Measurements from ENCODE around the gene BRICD5. TPM values are rescaled to one million over a fixed set of nuclear protein-coding genes. Genes with fewer than 3 reads are reported as not detected.
"Not testable (repeated sequence)": the region's sequence is repeated elsewhere in the genome, so short reads cannot be mapped to it uniquely, and the experiment has no call there.

BRICD5 gene
- total RNA-seq, 1 donor from 2014 or later = 2.9 TPM

GRCh38 chr16:2223221-2223941 lies 12.7 kb upstream of the BRICD5 start, which contains the start of gene E4F1:
TSS of gene E4F1 (plus strand) at chr16:2223591. CDS start at chr16:2223614, 23 bp downstream.
- DNase-seq (ENCODE audit: low spot score) = peak; percentile 100

DNA sequence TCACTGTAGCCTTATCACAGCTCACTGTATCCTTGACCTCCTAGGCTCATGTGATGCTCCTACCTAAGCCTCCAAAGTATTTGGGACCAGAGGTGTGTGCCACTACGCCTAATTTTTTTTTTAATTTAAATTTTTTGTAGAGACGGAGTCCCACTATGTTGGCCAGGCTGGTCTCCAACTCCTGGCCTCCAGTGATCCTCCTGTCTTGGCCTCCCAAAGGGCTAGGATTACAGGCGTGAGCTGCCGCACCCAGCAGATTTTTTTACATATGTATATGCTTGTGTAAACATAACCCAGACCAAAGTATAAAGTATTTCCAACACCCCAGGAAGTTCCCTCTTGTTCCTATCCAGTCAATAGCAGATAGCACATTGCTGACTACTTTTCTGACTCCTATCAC lies 5.7 kb upstream of the BRICD5 start:
- DNase-seq (ENCODE audit: low spot score) = no peak

- DNase-seq (ENCODE audit: low spot score) = no peak
Measured at GRCh38 chr16:2214719-2214968, 4.0 kb upstream of the BRICD5 start, which contains the start of gene PGP. TSS of gene PGP (minus strand) at chr16:2214840. CDS start at chr16:2214777, 63 bp downstream.

DNA sequence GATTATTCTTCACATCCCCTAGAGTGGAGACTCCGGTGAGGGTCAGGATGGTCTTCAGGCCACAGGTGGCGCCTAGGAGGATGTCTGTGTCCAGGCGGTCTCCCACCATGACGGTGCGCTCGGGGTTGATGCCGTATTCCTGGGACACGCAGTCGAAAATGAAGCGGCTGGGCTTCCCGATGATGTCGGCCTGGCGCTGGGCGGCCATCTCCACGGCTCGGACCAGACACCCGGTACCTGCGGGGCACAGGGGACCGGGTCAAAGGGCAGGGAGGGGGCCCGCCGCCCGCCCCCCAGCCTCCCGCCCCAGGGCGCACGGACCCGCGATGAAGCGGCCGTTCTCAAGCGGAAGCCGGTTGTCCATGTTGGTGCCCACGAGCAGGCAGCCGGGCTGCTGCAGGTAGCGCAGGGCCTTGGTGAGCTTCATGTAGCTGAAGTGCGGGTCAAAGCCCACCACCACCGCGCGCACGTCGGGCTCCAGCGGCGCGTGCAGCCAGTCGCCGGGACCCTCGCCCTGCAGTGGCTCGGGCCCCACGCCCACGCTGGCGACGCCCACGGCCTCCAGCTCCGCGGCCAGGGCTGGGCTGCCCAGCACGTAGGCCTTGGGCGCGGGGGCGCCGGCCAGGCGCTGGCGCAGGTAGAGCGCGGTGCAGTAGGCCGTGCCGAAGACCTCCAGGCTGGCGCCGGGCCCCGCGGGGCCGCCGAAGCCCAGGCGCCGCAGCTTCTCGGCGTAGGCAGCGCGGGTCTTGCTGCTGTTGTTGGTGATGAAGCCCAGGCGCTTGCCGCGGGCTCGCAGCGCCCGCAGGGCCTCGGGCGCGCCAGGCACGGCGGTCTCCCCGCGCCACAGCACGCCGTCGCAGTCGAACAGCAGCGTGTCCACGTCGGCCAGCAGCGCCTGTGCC lies 3.4 kb upstream of the BRICD5 start:
- no peak for DNase-seq (ENCODE audit: low spot score)

DNA sequence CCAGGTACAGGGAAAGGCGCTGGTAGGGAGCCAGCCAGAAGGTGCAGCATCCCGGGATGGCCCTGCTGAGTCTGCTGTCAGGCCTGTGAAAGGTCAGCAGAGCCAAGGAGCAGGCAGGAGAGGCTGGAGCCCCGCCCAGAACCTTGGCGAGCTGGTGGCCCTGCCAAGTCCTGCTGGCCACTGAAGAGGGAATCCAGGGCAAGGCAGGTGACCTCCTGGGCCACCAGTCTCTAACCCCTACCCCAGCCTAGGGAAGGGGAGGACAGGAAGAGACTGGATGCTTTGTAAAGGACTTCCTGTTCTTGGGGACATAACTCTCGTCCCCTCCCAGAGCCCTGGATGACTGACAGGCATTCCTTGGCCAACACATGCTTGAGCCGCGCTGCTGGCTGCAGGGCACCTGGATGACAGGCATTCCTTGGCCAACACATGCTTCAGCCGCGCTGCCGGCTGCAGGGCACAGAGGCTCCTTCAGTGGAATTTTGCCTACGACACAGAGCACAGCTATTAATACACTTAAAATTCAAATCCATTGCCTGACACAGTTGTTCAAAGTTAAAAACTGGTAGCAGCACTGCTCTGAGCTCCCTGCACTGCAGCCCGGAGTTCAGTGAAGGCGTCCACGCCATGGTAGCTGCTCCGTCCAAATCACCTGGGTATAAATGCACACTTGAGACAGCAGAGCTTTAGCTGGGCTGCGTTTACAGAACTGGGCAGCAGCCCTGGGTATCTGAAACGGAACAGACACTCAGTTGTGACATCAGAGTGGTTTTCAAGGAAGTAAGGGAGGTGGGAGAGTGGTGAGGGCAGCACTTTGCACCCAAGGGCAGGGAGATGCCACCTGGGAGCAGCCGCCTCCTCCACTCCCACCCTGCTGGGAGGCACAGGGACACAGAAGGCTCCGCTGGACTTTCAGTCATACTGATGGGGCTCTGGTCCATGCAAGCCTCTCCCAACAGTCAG lies 2.0 kb upstream of the BRICD5 start:
- DNase-seq (ENCODE audit: low spot score) = no peak

DNA sequence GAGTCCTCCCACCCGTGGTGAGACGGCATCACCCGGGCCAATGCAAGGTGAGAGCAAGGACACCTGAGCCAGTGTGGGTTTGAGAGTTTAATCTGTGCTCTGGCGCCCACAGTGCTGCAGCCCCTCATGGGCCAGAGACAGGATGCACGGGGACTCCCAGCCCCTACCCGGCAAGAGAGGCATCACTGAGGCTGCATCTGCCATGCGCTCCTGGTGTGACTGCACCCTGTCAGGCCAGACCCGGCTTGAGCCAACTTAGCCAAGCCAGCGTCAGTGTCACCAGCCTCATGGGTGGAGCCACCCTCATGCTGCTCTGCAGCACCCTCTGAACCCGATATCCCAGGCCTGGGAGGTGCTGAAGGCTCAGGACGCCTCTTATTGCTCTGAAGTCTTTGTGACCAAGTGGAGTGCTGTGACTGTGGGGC lies 1.3 kb upstream of the BRICD5 start:
- DNase-seq (ENCODE audit: low spot score) = no peak

DNA sequence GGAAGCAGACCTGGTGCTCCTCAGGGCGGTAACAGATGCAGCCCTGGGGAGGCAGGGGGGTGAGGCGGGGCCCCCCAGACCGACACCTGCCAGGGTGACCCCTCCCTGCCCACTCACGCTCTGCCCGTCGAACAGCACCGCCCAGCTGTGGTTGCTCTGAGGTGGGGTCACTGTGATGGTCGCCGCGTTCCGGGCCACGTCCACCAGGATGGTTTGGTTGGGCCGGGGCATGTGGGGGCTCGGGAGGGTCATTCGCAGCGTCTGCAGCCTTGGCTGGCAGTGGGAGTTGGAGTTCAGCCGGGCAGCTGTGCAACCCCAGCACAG lies 692 bp downstream of the BRICD5 start:
- DNase-seq (ENCODE audit: low spot score) = no peak

DNA sequence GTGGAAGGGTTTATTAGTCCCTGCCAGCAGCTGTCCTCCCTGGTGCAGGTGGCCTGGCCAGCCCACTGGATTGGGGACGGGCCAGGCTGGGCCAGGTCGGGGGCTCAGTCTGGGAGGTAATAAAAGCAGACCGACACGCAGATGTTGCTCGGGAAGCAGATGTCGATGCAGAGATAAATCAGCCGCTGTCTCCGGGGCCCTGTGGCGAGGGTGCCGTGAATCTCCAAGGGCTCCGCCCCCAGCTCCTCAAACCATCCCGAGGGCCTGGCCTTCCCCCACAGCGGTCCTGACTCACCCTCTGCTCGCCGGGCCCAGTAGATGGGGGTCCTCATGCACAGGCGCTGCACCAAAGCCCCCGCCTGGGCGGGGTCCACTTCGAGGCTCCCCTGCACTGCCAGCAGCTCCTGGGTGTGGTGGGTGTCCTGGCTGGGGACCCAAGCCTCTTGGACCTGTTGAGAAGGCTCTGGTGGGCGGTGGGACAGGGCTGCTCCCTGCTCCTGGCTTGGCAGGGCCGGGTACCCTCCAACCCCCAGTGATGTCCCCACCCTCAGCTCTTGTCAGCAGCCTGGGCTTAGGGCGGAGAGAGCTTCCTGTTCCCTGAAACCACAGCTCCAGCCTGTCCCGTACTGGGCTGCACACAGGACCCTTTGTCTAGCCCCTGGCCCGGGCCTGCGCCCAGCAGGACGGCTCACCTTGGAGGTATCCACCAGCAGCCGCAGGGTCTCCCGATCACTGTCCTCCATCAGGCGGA lies 1.2 kb downstream of the BRICD5 start:
- DNase-seq (ENCODE audit: low spot score) = no peak

DNA sequence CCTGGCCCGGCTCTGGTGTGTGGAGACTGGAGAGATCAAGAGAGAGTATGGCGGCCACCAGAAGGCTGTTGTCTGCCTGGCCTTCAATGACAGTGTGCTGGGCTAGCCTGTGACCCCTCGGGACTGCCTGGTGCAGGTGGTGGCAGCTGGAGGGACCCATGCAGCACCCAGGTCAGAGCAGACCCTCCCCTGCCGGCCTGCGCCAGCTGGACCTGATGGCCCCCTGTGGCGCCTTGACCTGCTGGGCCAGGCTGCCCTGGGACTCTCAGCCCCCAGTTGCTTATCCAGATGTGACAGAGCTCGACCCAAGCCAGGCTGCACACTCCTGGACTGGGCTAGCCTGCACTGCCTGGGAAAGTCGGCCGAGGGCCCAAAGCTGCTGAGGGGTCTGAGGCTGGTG lies 1.9 kb downstream of the BRICD5 start:
- DNase-seq (ENCODE audit: low spot score) = no peak

- no peak for DNase-seq (ENCODE audit: low spot score)
Measured at GRCh38 chr16:2208308-2208707, 2.4 kb downstream of the BRICD5 start.

DNA sequence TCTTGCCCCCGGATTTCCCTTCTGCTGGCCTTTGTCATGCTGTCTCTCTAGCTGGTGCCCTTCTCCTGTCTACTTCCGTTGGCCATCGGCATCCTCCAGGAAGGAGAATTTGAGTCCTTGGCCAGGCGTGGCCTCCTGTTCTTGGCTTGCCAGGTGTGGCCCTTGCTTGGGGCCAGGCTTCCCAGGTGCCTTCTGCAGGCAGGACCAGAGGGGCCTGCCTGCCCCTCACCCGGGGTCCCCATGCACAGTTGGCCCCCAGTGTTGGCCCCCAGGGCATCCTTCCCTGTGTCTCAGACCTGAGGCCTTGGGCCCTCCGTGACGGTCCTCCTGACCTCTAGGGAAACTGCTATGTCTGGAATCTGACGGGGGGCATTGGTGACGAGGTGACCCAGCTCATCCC lies 2.8 kb downstream of the BRICD5 start:
- DNase-seq (ENCODE audit: low spot score) = no peak

- no peak for DNase-seq (ENCODE audit: low spot score)
Measured at GRCh38 chr16:2206780-2207433, 3.8 kb downstream of the BRICD5 start.

DNA sequence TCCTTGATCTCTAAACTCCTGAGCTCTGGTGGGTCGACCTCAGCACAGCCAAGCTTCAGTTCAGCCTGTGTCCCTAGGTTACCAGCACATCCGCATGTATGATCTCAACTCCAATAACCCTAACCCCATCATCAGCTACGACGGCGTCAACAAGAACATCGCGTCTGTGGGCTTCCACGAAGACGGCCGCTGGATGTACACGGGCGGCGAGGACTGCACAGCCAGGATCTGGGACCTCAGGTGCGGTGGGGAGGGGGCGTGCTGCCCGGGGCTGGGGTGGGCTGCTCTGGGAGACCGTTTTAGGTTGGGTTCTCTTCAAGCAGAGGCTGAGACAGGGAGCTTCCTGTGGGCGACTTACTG lies 4.3 kb downstream of the BRICD5 start:
- DNase-seq (ENCODE audit: low spot score) = no peak

DNA sequence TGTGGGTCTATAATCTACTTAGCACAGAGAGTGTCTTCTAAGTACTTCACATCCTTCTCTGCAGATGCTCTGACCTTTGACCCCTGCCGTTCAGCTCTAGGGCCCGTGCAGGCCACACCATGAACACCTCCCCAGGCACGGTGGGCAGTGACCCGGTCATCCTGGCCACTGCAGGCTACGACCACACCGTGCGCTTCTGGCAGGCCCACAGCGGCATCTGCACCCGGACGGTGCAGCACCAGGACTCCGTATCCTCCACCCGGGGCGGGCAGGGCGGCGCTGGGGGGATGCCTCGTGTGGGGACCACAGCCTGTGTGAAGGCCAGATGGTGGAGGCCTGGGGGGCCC lies 4.7 kb downstream of the BRICD5 start:
- DNase-seq (ENCODE audit: low spot score) = no peak

DNA sequence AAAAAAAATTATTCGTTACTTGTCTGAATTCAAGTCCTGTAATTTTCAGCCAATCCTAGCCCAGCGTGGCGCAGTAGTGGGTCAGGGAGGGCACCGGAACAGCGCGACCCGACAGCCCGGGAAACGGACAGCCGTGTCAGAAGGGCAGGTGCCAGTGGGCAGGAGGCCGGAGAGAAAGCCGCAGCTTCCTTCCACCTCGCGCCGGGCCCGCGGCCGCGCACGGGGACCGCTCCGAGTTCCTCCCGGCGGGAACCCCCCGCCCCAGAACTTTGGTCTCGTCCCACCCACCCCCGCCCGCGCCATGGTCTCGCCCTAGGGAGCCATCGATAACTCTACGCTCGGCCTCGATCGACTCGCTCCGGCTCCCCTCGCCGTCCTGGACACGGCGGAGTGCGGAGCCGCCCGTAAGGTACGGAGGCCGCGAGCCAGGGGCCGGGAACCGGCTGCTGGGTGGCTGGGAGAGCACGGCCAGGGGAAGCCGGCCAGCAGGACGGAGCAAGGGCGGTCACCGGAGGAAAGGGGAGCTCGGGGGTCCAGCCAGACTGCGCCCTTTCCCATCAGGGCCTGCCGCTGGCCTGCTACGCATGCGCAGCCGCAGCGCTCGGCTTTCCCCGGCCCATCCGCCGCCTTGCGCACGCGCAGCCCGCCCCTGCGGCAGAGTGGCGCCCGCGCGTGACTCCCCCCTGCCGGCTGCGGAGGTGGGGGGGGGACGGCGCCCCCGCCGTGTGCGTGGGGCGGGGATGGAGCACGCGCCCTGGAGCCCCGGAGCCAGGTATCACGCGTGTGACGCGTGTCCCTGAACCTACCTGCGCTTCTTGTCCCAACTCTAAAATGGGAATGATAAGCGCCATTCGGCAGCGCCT lies 5.3 kb downstream of the BRICD5 start, which contains the start of gene MLST8:
TSS of gene MLST8 (plus strand) at position 351 of the 863 bp plus-strand sequence. CDS start 632 bp downstream, outside the sequence.
- DNase-seq (ENCODE audit: low spot score) = peak; percentile 95

- no peak for DNase-seq (ENCODE audit: low spot score)
Measured at GRCh38 chr16:2204416-2205103, 6.1 kb downstream of the BRICD5 start.

DNA sequence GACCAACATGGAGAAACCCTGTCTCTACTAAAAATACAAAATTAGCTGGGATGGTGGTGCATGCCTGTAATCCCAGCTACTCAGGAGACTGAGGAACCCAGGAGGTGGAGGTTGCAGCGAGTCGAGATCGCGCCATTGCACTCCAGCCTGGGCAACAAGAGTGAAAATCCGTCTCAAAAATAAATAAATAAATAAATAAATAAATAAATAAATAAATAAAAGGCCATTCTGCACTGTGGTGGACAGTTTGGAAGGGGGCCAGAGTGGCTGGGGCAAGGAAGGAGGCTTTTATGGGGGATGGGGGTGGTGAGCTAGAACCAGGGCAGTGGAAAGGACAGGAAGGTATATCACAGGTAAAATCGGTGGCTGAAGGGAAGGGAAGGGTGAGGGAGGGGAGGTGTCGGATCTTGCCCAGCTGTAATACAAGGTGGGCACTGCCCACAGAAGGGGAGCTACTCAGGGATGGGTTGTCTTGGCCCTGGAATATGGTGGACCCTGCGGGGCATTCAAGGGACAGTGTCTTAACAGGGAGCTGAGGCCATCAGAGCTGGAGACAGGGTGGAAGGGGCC lies 7.5 kb downstream of the BRICD5 start:
- not testable (repeated sequence) for DNase-seq (ENCODE audit: low spot score)

- no peak for DNase-seq (ENCODE audit: low spot score)
Measured at GRCh38 chr16:2200313-2200712, 10.3 kb downstream of the BRICD5 start.

All from mesenteric fat pad (tissue), 1 donor.